ENCODE measurements around the gene NUDT9. TPM values are rescaled to one million over a fixed set of nuclear protein-coding genes. Genes with fewer than 3 reads are reported as not detected.
"Not testable (repeated sequence)": the region's sequence is repeated elsewhere in the genome, so short reads cannot be mapped to it uniquely, and the experiment has no call there.

NUDT9 gene
- polyA plus RNA-seq, result 10 to 100 TPM; 15.7 to 20.1 (median 15.7) TPM

- peaks cover 8 to 13% (median 12%) of the 10 kb centered on the region in 3 donors for H3K27me3 Mint-ChIP-seq (ENCODE audit: low read depth in 3 of 3)
- H3K36me3 Mint-ChIP-seq, result peaks cover 0 to 5% (median 0%) of the 10 kb centered on the region in 3 donors
- DNase-seq, result peak; percentile 89 to 90 (median 90)
- H3K4me1 Mint-ChIP-seq, result peaks cover 27 to 46% of the 10 kb centered on the region in 2 donors
- no peaks in the 10 kb centered on the region for H3K9me3 Mint-ChIP-seq
- H3K4me3 Mint-ChIP-seq, result peak within 1 kb of the TSS; percentile 90 to 100 (median 99)
- peak within 1 kb of the TSS; percentile 94 to 100 (median 99) for H3K27ac Mint-ChIP-seq
Measured at GRCh38 chr4:87422104-87423052, at the start of gene NUDT9. Gene NUDT9 (plus strand): TSS chr4:87422573. CDS start chr4:87422906, 333 bp downstream.

- Mint-ChIP-seq H3K27ac (peak overlapping the region in 1 of 6 donors; percentile 49), H3K4me1 (peaks cover 4 to 5% of the 10 kb centered on the region in 2 donors), H3K27me3 (ENCODE audit: low read depth in 3 of 3) (peaks cover 0 to 2% (median 0%) of the 10 kb centered on the region in 3 donors), H3K9me3 (no peaks in the 10 kb centered on the region), H3K4me3 (no peak overlapping the region), H3K36me3 (peaks cover 9 to 16% (median 10%) of the 10 kb centered on the region in 3 donors)
- peak; percentile 24 to 34 (median 30) for DNase-seq
Measured at GRCh38 chr4:87375719-87376291, 46.6 kb upstream of the NUDT9 start.

GRCh38 chr4:87377816-87378215 is 44.6 kb upstream of the NUDT9 start:
- peaks cover 6 to 20% of the 10 kb centered on the region in 2 donors for H3K4me1 Mint-ChIP-seq
- no peaks in the 10 kb centered on the region for H3K9me3 Mint-ChIP-seq
- peak overlapping the region in 1 of 6 donors; percentile 45 for H3K27ac Mint-ChIP-seq
- H3K4me3 Mint-ChIP-seq, result no peak overlapping the region
- peaks cover 0 to 9% (median 5%) of the 10 kb centered on the region in 3 donors for H3K36me3 Mint-ChIP-seq
- DNase-seq, result no peak
- no peaks in the 10 kb centered on the region for H3K27me3 Mint-ChIP-seq (ENCODE audit: low read depth in 3 of 3)

- Mint-ChIP-seq H3K9me3 (no peaks in the 10 kb centered on the region), H3K27ac (peak overlapping the region in 2 of 6 donors; percentile 16 to 40), H3K4me1 (peaks cover 32 to 56% of the 10 kb centered on the region in 2 donors), H3K4me3 (no peak overlapping the region), H3K27me3 (ENCODE audit: low read depth in 3 of 3) (peaks cover 0 to 1% (median 0%) of the 10 kb centered on the region in 3 donors), H3K36me3 (peaks cover 0 to 16% (median 5%) of the 10 kb centered on the region in 3 donors)
- DNase-seq, result no peak
Measured at GRCh38 chr4:87382116-87382515, 40.3 kb upstream of the NUDT9 start.

GRCh38 chr4:87382931-87383330 is 39.4 kb upstream of the NUDT9 start:
- Mint-ChIP-seq H3K4me1 (peaks cover 40 to 64% of the 10 kb centered on the region in 2 donors), H3K36me3 (peaks cover 0 to 16% (median 5%) of the 10 kb centered on the region in 3 donors), H3K27me3 (ENCODE audit: low read depth in 3 of 3) (peaks cover 0 to 1% (median 0%) of the 10 kb centered on the region in 3 donors), H3K4me3 (no peak overlapping the region), H3K27ac (peak overlapping the region; percentile 8 to 53 (median 20)), H3K9me3 (no peaks in the 10 kb centered on the region)
- DNase-seq, result no peak

- DNase-seq; H3K4me3 Mint-ChIP-seq; H3K9me3 Mint-ChIP-seq; H3K27me3 Mint-ChIP-seq (ENCODE audit: low read depth in 3 of 3): not testable (repeated sequence)
- peaks cover 5 to 21% (median 6%) of the 10 kb centered on the region in 3 donors for H3K36me3 Mint-ChIP-seq
- peaks cover 54 to 81% of the 10 kb centered on the region in 2 donors for H3K4me1 Mint-ChIP-seq
- H3K27ac Mint-ChIP-seq, result peak overlapping the region in 3 of 6 donors; percentile 24 to 50 (median 34)
Measured at GRCh38 chr4:87384466-87385132, 37.8 kb upstream of the NUDT9 start.

- H3K27ac Mint-ChIP-seq, result peak overlapping the region in 5 of 6 donors; percentile 16 to 60 (median 35)
- H3K9me3 Mint-ChIP-seq, result no peaks in the 10 kb centered on the region
- no peak for DNase-seq
- H3K4me1 Mint-ChIP-seq, result peaks cover 71 to 96% of the 10 kb centered on the region in 2 donors
- H3K4me3 Mint-ChIP-seq, result peak overlapping the region in 3 of 5 donors; percentile 3 to 33 (median 3)
- H3K27me3 Mint-ChIP-seq (ENCODE audit: low read depth in 3 of 3), result peaks cover 0 to 3% (median 2%) of the 10 kb centered on the region in 3 donors
- peaks cover 0 to 16% (median 6%) of the 10 kb centered on the region in 3 donors for H3K36me3 Mint-ChIP-seq
Measured at GRCh38 chr4:87387237-87387636, 35.1 kb upstream of the NUDT9 start.

GRCh38 chr4:87388901-87389300 is 33.5 kb upstream of the NUDT9 start:
- no peaks in the 10 kb centered on the region for H3K9me3 Mint-ChIP-seq
- peak overlapping the region in 4 of 6 donors; percentile 7 to 95 (median 55) for H3K27ac Mint-ChIP-seq
- peaks cover 0 to 16% (median 6%) of the 10 kb centered on the region in 3 donors for H3K36me3 Mint-ChIP-seq
- H3K27me3 Mint-ChIP-seq (ENCODE audit: low read depth in 3 of 3), result peaks cover 0 to 3% (median 2%) of the 10 kb centered on the region in 3 donors
- no peak for DNase-seq
- H3K4me3 Mint-ChIP-seq, result peak overlapping the region; percentile 90 to 98 (median 97)
- H3K4me1 Mint-ChIP-seq, result peaks cover 58 to 81% of the 10 kb centered on the region in 2 donors

- H3K27me3 Mint-ChIP-seq (ENCODE audit: low read depth in 3 of 3); DNase-seq; H3K9me3 Mint-ChIP-seq: not testable (repeated sequence)
- H3K4me1 Mint-ChIP-seq, result peaks cover 52 to 69% of the 10 kb centered on the region in 2 donors
- peak overlapping the region; percentile 91 to 97 (median 94) for H3K27ac Mint-ChIP-seq
- H3K4me3 Mint-ChIP-seq, result peak overlapping the region; percentile 90 to 98 (median 97)
- peaks cover 0 to 11% (median 6%) of the 10 kb centered on the region in 3 donors for H3K36me3 Mint-ChIP-seq
Measured at GRCh38 chr4:87390055-87390454, 32.3 kb upstream of the NUDT9 start.

GRCh38 chr4:87390551-87390890 is 31.9 kb upstream of the NUDT9 start:
- Mint-ChIP-seq H3K4me1 (peaks cover 49 to 65% of the 10 kb centered on the region in 2 donors), H3K36me3 (peaks cover 0 to 8% (median 6%) of the 10 kb centered on the region in 3 donors), H3K27me3 (ENCODE audit: low read depth in 3 of 3) (peaks cover 0 to 7% (median 6%) of the 10 kb centered on the region in 3 donors), H3K27ac (peak overlapping the region; percentile 91 to 97 (median 94)), H3K4me3 (peak overlapping the region; percentile 90 to 98 (median 97)), H3K9me3 (no peaks in the 10 kb centered on the region)
- DNase-seq, result no peak

- DNase-seq, result peak; percentile 76 to 82 (median 79)
- H3K27me3 Mint-ChIP-seq (ENCODE audit: low read depth in 3 of 3), result peaks cover 0 to 6% (median 6%) of the 10 kb centered on the region in 3 donors
- peak within 1 kb of the TSS; percentile 91 to 97 (median 94) for H3K27ac Mint-ChIP-seq
- peaks cover 48 to 62% of the 10 kb centered on the region in 2 donors for H3K4me1 Mint-ChIP-seq
- peak within 1 kb of the TSS; percentile 90 to 98 (median 97) for H3K4me3 Mint-ChIP-seq
- H3K36me3 Mint-ChIP-seq, result peaks cover 0 to 8% (median 6%) of the 10 kb centered on the region in 3 donors
- no peaks in the 10 kb centered on the region for H3K9me3 Mint-ChIP-seq
Measured at GRCh38 chr4:87390891-87391575, 31.3 kb upstream of the NUDT9 start, which contains the start of gene HSD17B11. Gene HSD17B11 (minus strand): TSS chr4:87391188. CDS start chr4:87391070, 118 bp downstream.

GRCh38 chr4:87391576-87392054 is 30.8 kb upstream of the NUDT9 start:
- H3K9me3 Mint-ChIP-seq, result no peaks in the 10 kb centered on the region
- H3K36me3 Mint-ChIP-seq, result peaks cover 0 to 6% (median 6%) of the 10 kb centered on the region in 3 donors
- H3K4me1 Mint-ChIP-seq, result peaks cover 43 to 56% of the 10 kb centered on the region in 2 donors
- peak overlapping the region; percentile 90 to 98 (median 97) for H3K4me3 Mint-ChIP-seq
- peak overlapping the region; percentile 91 to 97 (median 94) for H3K27ac Mint-ChIP-seq
- DNase-seq, result no peak
- peaks cover 0 to 6% (median 6%) of the 10 kb centered on the region in 3 donors for H3K27me3 Mint-ChIP-seq (ENCODE audit: low read depth in 3 of 3)

Measured in immature natural killer cell (primary cell).